Gastrocnemius medialis (tissue), 4 donors: ENCODE data around the gene PGM2.

ENCODE experiments used
- CTCF ChIP-seq, 5 experiments: fragments of 450-650 bp in 3 of 5; fragments of 200-600 bp in 2 of 5; sonication (generic) in 2 of 5; IDR thresholded peaks in 4 of 5; conservative IDR thresholded peaks in 1 of 5; 1 replicate in 4 of 5; 2 replicates in 1 of 5; pipeline ENCODE4 v1.5.1; 2016 to 2019; ENCODE audit warnings: antibody characterized with exemption in 5 of 5, mild to moderate bottlenecking in 3 of 5, moderate library complexity in 3 of 5
- POLR2A ChIP-seq, 2 donors: fragments of 450-650 bp; IDR thresholded peaks; one replicate each; pipeline ENCODE4 v1.6.1; 2017; ENCODE audit warnings: antibody characterized with exemption in 2 of 2, mild to moderate bottlenecking in 2 of 2, moderate library complexity in 2 of 2

DNA sequence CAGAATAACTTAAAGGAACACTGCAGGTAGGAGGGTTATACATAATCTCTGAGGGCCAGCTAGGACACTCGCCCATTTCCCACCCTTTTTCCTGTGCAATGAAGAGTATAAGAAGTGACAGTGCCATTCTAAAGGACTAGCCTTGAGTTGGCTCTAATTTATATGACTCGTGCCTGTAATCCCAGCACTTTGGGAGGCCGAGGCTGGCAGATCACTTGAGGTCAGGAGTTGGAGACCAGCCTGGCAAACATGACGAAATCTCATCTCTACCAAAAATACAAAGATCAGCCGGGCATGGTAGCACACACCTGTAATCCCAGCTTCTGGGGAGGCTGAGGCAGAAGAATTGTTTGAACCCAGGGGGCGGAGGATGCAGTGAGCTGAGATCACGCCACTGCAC, 68.8 kb downstream of the PGM2 start:
- TF ChIP-seq CTCF (IDR thresholded peaks at IDR 0.05 in 4 of 5, conservative IDR thresholded peaks at IDR 0.05 in 1 of 5), result no peak
- no peak for TF ChIP-seq POLR2A (IDR thresholded peaks at IDR 0.05)
